Measurements from ENCODE around the gene PFN1.

The PFN1 gene
- 590 to 816 reads per million in 2 experiments for total RNA-seq

GRCh38 chr17:4948166-4948930, at the start of gene PFN1:
PFN1 (minus strand) TSS chr17:4948530; CDS start chr17:4948394, 136 bp downstream.
- peak; percentile 85 for DNase-seq (ENCODE audit: low read depth)

GRCh38 chr17:4997302-4998026, 49.1 kb upstream of the PFN1 start, which contains the start of the genes INCA1 and KIF1C:
INCA1 (minus strand) TSS chr17:4997522; CDS start chr17:4994437, 3,085 bp downstream.
KIF1C (plus strand) TSS chr17:4997950; CDS start chr17:5000247, 2,297 bp downstream.
- DNase-seq (ENCODE audit: low read depth), result peak; percentile 86

GRCh38 chr17:4994081-4994595, 45.8 kb upstream of the PFN1 start:
- DNase-seq (ENCODE audit: low read depth), result no peak

GRCh38 chr17:4987767-4988567, 39.6 kb upstream of the PFN1 start:
- no peak for DNase-seq (ENCODE audit: low read depth)

- DNase-seq (ENCODE audit: low read depth), result peak; percentile 84
Observed at GRCh38 chr17:4986951-4987766, 38.8 kb upstream of the PFN1 start, which contains the start of gene CAMTA2. CAMTA2 (minus strand) TSS chr17:4987675; CDS start chr17:4986222, 1,453 bp downstream.

GRCh38 chr17:4986403-4986802, 38.1 kb upstream of the PFN1 start:
- no peak for DNase-seq (ENCODE audit: low read depth)

- DNase-seq (ENCODE audit: low read depth), result no peak
Observed at GRCh38 chr17:4982305-4982704, 34.0 kb upstream of the PFN1 start.

- no peak for DNase-seq (ENCODE audit: low read depth)
Observed at GRCh38 chr17:4980644-4981216, 32.4 kb upstream of the PFN1 start.

- DNase-seq (ENCODE audit: low read depth), result no peak
Observed at GRCh38 chr17:4978726-4979125, 30.4 kb upstream of the PFN1 start.

GRCh38 chr17:4974115-4974670, 25.9 kb upstream of the PFN1 start:
- no peak for DNase-seq (ENCODE audit: low read depth)

GRCh38 chr17:4973256-4974114, 25.2 kb upstream of the PFN1 start:
- DNase-seq (ENCODE audit: low read depth), result no peak

- DNase-seq (ENCODE audit: low read depth), result no peak
Observed at GRCh38 chr17:4972752-4973151, 24.4 kb upstream of the PFN1 start.

- no peak for DNase-seq (ENCODE audit: low read depth)
Observed at GRCh38 chr17:4972322-4972721, 24.0 kb upstream of the PFN1 start.

GRCh38 chr17:4971826-4972225, 23.5 kb upstream of the PFN1 start:
- no peak for DNase-seq (ENCODE audit: low read depth)

- no peak for DNase-seq (ENCODE audit: low read depth)
Observed at GRCh38 chr17:4970273-4970672, 21.9 kb upstream of the PFN1 start.

- DNase-seq (ENCODE audit: low read depth), result no peak
Observed at GRCh38 chr17:4969551-4970173, 21.3 kb upstream of the PFN1 start.

- DNase-seq (ENCODE audit: low read depth), result no peak
Observed at GRCh38 chr17:4969047-4969550, 20.8 kb upstream of the PFN1 start.

GRCh38 chr17:4968486-4969046, 20.2 kb upstream of the PFN1 start:
- DNase-seq (ENCODE audit: low read depth), result no peak
